ENCODE results near the gene MYB. TPM values are rescaled to one million over a fixed set of nuclear protein-coding genes. Genes with fewer than 3 reads are reported as not detected.
"Not testable (repeated sequence)": the region's sequence is repeated elsewhere in the genome, so short reads cannot be mapped to it uniquely, and the experiment has no call there.

The MYB gene
- total RNA-seq, 6 experiments from 2014 or later = 0.11 to 0.51 (median 0.33) TPM; not detected in 1

DNA sequence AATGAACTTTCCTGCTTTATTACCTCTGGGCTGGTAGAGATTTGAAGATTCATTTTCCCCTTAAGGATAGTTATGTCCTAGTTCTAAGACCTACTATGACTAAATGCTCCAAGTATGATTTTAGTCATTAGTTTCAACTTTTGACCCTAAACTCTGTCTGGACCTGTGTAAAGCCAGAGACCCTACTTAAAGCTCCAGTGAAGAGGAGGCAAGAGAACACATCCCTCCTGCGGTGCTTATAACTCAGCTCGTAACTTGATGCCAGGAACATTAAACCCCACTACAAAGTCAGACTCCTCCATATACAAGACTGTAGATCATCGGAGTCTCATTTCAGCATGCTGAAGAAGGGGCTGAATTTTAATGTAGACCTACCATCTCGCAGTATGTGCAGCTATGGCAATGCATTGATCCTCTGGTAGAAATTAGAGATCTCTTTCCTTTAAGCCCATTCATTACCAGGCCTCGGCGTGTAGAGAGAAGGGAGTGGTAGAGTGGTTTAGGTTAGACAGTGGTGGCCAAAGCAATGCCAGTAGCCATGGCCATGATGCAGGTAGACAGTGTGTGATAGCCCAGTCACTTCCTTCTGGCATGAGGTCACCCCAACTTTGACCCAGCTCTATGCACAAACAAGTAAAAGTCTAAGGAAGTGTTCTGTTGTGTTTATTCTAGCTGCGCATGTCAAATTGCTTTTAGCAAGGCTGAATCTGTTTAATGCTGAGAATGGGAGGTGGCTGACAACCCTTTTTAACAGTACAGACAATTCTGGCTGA is 34.8 kb upstream of the MYB start:
- intact Hi-C loops (cut with DNase I) = no loop called here
- H3K36me3 ChIP-seq = no peaks in the 10 kb centered on the region
- no peaks in the 10 kb centered on the region for H3K4me1 ChIP-seq
- ATAC-seq (peak in 2 of 4 donors; percentile 52 to 57), DNase-seq (no peak)
- H3K27me3 ChIP-seq = no peaks in the 10 kb centered on the region
- H3K9me3 ChIP-seq = no peaks in the 10 kb centered on the region
- H3K27ac ChIP-seq = no peak overlapping the region
- WGBS (ENCODE audit: insufficient coverage, low coverage, low lambda C conversion rate, missing lambda C conversion rate) = 90% methylated on average over 5 of the region's 7 CpGs
- TF ChIP-seq, protein P1, sequence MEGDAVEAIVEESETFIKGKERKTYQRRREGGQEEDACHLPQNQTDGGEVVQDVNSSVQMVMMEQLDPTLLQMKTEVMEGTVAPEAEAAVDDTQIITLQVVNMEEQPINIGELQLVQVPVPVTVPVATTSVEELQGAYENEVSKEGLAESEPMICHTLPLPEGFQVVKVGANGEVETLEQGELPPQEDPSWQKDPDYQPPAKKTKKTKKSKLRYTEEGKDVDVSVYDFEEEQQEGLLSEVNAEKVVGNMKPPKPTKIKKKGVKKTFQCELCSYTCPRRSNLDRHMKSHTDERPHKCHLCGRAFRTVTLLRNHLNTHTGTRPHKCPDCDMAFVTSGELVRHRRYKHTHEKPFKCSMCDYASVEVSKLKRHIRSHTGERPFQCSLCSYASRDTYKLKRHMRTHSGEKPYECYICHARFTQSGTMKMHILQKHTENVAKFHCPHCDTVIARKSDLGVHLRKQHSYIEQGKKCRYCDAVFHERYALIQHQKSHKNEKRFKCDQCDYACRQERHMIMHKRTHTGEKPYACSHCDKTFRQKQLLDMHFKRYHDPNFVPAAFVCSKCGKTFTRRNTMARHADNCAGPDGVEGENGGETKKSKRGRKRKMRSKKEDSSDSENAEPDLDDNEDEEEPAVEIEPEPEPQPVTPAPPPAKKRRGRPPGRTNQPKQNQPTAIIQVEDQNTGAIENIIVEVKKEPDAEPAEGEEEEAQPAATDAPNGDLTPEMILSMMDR (IDR thresholded peaks at IDR 0.05) = no peak
- TF ChIP-seq POLR2A (IDR thresholded peaks at IDR 0.05) = no peak
- H3K4me3 ChIP-seq = no peak overlapping the region

DNA sequence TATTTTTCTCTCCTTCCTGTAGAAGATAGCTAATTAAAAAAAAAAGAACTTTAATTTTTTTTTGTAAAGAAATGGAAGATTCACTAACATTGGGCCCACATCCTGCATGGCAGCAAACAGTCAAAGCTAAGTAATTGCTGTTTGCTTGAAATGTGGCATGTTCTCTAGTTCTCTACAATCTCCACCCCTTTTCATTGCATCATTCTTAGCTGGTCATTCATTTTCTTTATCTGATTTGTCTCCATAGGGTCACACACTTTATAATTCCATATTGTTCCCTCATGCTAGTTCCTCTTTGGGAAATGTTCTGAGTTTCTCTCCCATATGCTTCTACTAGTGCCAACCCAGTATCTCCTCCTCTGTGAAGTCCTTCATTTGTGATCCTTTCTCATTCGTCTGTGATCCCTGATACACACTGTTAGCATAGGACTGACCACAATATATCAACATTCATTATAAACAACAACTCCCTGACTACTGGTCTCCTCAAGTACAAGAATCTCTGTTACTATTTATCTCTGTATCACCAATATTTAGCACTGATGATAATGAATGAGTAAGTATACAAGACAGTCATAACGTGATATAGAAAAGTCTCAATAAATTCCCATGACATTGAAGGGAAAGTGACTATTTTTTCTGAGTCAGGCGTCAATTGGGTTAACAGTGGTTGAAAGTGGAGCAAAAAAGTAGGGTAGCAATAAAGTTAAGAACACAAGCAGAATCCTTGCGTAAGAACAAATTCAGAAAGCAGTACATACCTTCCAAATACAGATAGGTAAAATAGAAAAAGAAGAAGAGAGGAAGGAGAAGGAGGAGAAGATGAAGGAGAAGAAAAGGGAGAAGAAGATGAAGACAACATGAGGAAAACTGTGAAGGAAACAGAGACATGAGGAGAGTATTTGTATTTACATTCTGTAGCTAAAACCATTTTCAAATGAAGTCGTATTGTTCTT is 33.2 kb upstream of the MYB start:
- no peak overlapping the region for H3K4me3 ChIP-seq
- H3K27me3 ChIP-seq = no peaks in the 10 kb centered on the region
- H3K36me3 ChIP-seq = no peaks in the 10 kb centered on the region
- DNase-seq (no peak), ATAC-seq (no peak)
- 74% methylated on average over 5 of the region's 5 CpGs for WGBS (ENCODE audit: insufficient coverage, low coverage, low lambda C conversion rate, missing lambda C conversion rate)
- no peaks in the 10 kb centered on the region for H3K4me1 ChIP-seq
- intact Hi-C loops (cut with DNase I) = no loop called here
- no peak overlapping the region for H3K27ac ChIP-seq
- H3K9me3 ChIP-seq = no peaks in the 10 kb centered on the region
- TF ChIP-seq, protein P1 (IDR thresholded peaks at IDR 0.05) = no peak
- no peak for TF ChIP-seq POLR2A (IDR thresholded peaks at IDR 0.05)

DNA sequence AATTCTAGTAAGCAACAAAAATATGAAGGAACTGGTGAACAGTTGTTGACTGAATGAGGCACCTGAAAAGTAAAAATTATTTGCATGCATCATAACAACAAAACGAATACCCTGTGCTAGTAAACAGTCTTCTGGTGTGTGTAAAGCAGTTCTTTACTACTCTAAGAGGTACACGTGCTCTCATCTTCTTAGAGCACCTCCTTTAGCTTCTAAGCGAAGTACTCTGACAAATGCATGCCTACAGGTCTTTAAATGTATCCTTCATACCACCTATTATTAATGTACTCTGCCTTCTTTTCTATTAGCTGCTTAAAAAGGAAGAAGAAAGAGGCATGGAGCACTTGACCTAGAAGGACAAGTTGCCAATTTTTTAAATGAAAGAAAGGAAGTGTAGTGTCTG is 32.2 kb upstream of the MYB start:
- 60% methylated on average over 3 of the region's 3 CpGs for WGBS (ENCODE audit: insufficient coverage, low coverage, low lambda C conversion rate, missing lambda C conversion rate)
- Histone ChIP-seq H3K4me1 (no peaks in the 10 kb centered on the region), H3K4me3 (no peak overlapping the region), H3K27me3 (no peaks in the 10 kb centered on the region), H3K27ac (no peak overlapping the region), H3K9me3 (no peaks in the 10 kb centered on the region), H3K36me3 (no peaks in the 10 kb centered on the region)
- ATAC-seq (no peak), DNase-seq (no peak)
- intact Hi-C loops (cut with DNase I) = no loop called here
- no peak for TF ChIP-seq POLR2A (IDR thresholded peaks at IDR 0.05)
- TF ChIP-seq, protein P1 (IDR thresholded peaks at IDR 0.05) = no peak

DNA sequence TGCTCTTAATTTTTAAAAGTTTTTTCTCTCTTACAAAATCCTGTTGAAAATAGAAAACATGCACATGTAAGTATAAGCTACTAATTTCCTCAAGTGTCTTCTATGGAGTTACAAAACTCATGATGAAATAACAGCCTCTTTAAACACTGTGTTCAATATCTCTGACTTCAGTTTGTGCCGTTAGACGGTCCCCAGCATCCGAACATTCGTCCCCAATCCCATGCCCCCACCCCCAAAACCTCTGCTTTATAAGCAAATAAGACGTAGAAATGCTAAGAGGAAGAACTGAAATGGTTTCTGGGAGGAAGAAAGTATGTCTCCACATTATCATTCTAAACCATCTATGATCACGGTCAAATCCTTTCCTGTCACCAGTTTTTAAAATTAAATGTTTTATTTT is 31.7 kb upstream of the MYB start:
- intact Hi-C loops (cut with DNase I) = no loop called here
- H3K4me1 ChIP-seq = no peaks in the 10 kb centered on the region
- TF ChIP-seq, protein P1 (IDR thresholded peaks at IDR 0.05) = no peak
- no peak for TF ChIP-seq POLR2A (IDR thresholded peaks at IDR 0.05)
- H3K4me3 ChIP-seq = no peak overlapping the region
- 35% methylated on average over 6 of the region's 6 CpGs for WGBS (ENCODE audit: insufficient coverage, low coverage, low lambda C conversion rate, missing lambda C conversion rate)
- H3K9me3 ChIP-seq = no peaks in the 10 kb centered on the region
- DNase-seq (no peak), ATAC-seq (no peak)
- no peak overlapping the region for H3K27ac ChIP-seq
- no peaks in the 10 kb centered on the region for H3K27me3 ChIP-seq
- H3K36me3 ChIP-seq = no peaks in the 10 kb centered on the region

DNA sequence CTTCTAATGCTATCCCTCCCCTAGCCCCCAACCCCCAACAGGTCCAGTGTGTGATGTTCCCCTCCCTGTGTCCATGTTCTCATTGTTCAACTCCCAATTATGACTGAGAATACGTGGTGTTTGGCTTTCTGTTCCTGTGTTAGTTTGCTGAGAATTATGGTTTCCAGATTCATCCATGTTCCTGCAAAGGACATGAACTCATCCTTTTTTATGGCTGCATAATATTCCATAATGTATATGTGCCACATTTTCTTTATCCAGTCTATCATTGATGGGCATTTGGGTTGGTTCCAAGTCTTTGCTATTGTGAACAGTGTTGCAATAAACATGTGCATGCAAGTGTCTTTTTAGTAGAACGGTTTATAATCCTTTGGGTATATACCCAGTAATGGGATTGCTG is 30.6 kb upstream of the MYB start:
- ATAC-seq; H3K4me3 ChIP-seq; intact Hi-C loops (cut with DNase I); H3K36me3 ChIP-seq; H3K27me3 ChIP-seq; DNase-seq; H3K4me1 ChIP-seq; H3K27ac ChIP-seq; H3K9me3 ChIP-seq: not testable (repeated sequence)
- 81% methylated on average over 2 of the region's 2 CpGs for WGBS (ENCODE audit: insufficient coverage, low coverage, low lambda C conversion rate, missing lambda C conversion rate)

DNA sequence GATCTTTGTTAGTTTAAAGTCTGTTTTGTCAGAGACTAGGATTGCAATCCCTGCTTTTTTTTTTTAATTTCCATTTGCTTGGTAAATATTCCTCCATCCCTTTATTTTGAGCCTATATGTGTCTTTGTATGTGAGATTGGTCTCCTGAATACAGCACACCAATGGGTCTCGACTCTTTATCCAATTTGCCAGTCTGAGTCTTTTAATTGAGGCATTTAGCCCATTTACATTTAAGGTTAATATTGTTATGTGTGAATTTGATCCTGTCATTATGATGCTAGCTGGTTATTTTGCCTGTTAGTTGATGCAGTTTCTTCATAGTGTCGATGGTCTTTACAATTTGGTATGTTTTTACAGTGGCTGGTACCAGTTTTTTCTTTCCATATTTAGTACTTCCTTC is 27.0 kb upstream of the MYB start:
- H3K4me1 ChIP-seq; H3K27ac ChIP-seq; H3K27me3 ChIP-seq; intact Hi-C loops (cut with DNase I); DNase-seq; ATAC-seq; H3K36me3 ChIP-seq; H3K4me3 ChIP-seq; H3K9me3 ChIP-seq: not testable (repeated sequence)
- WGBS (ENCODE audit: insufficient coverage, low coverage, low lambda C conversion rate, missing lambda C conversion rate) = 89% methylated on average over 2 of the region's 2 CpGs
